ENCODE data around the gene CEACAM7. TPM values are rescaled to one million over a fixed set of nuclear protein-coding genes. Genes with fewer than 3 reads are reported as not detected.
"Not testable (repeated sequence)": the region's sequence is repeated elsewhere in the genome, so short reads cannot be mapped to it uniquely, and the experiment has no call there.

CEACAM7 gene
- total and polyA plus RNA-seq, 3 experiments from 2014 or later, result not detected

GRCh38 chr19:41666075-41666474 lies 22.0 kb downstream of the CEACAM7 start:
- POLR2A ChIA-PET, result no interaction called here
- H3K9me3 Mint-ChIP-seq, result peaks cover 20 to 51% (median 42%) of the 10 kb centered on the region in 5 donors
- H3K27me3 Mint-ChIP-seq, result peaks cover 34 to 58% of the 10 kb centered on the region in 2 donors
- Histone ChIP-seq H3K36me3 (ENCODE audit: insufficient read depth, low read length) (no peaks in the 10 kb centered on the region), H3K4me1 (ENCODE audit: insufficient read depth, low read length) (no peaks in the 10 kb centered on the region), H3K27me3 (ENCODE audit: insufficient read depth, low read length, poor library complexity, severe bottlenecking) (no peaks in the 10 kb centered on the region), H3K9me3 (ENCODE audit: low read length) (peaks cover 9% of the 10 kb centered on the region), H3K27ac (ENCODE audit: low read depth, low read length) (no peak overlapping the region), H3K4me3 (ENCODE audit: low read length) (no peak overlapping the region)
- H3K4me3 Mint-ChIP-seq, result no peak overlapping the region
- H3K4me1 Mint-ChIP-seq, result no peaks in the 10 kb centered on the region
- CTCF ChIA-PET, result no interaction called here
- no peak for DNase-seq
- no peak overlapping the region for H3K27ac Mint-ChIP-seq
- peaks cover 0 to 32% (median 3%) of the 10 kb centered on the region in 3 donors for H3K36me3 Mint-ChIP-seq

- H3K4me3 Mint-ChIP-seq, result peak overlapping the region in 6 of 7 donors; percentile 6 to 84 (median 60)
- peaks cover 0 to 62% (median 2%) of the 10 kb centered on the region in 3 donors for H3K36me3 Mint-ChIP-seq
- peak in 2 of 5 donors; percentile 4 to 49 for DNase-seq
- peak overlapping the region in 5 of 8 donors; percentile 84 to 96 (median 91) for H3K27ac Mint-ChIP-seq
- H3K9me3 Mint-ChIP-seq, result peaks cover 10 to 71% (median 39%) of the 10 kb centered on the region in 5 donors
- POLR2A ChIA-PET, result no interaction called here
- Histone ChIP-seq H3K36me3 (ENCODE audit: insufficient read depth, low read length) (no peaks in the 10 kb centered on the region), H3K4me1 (ENCODE audit: insufficient read depth, low read length) (peaks cover 13% of the 10 kb centered on the region), H3K9me3 (ENCODE audit: low read length) (no peaks in the 10 kb centered on the region), H3K27ac (ENCODE audit: low read depth, low read length) (no peak overlapping the region), H3K4me3 (ENCODE audit: low read length) (no peak overlapping the region), H3K27me3 (ENCODE audit: insufficient read depth, low read length, poor library complexity, severe bottlenecking) (no peaks in the 10 kb centered on the region)
- peaks cover 37 to 79% of the 10 kb centered on the region in 2 donors for H3K27me3 Mint-ChIP-seq
- peaks cover 10 to 27% (median 22%) of the 10 kb centered on the region in 3 donors for H3K4me1 Mint-ChIP-seq
- CTCF ChIA-PET, result no interaction called here
Observed at GRCh38 chr19:41657157-41657556, 30.9 kb downstream of the CEACAM7 start.

GRCh38 chr19:41656756-41657155 lies 31.3 kb downstream of the CEACAM7 start:
- peak overlapping the region; percentile 6 to 84 (median 57) for H3K4me3 Mint-ChIP-seq
- peaks cover 10 to 27% (median 22%) of the 10 kb centered on the region in 3 donors for H3K4me1 Mint-ChIP-seq
- POLR2A ChIA-PET; H3K9me3 ChIP-seq (ENCODE audit: low read length); H3K27ac ChIP-seq (ENCODE audit: low read depth, low read length); H3K27me3 ChIP-seq (ENCODE audit: insufficient read depth, low read length, poor library complexity, severe bottlenecking); H3K4me3 ChIP-seq (ENCODE audit: low read length); H3K36me3 ChIP-seq (ENCODE audit: insufficient read depth, low read length); CTCF ChIA-PET: not testable (repeated sequence)
- DNase-seq, result peak in 2 of 5 donors; percentile 16 to 29
- peak overlapping the region in 5 of 8 donors; percentile 84 to 96 (median 91) for H3K27ac Mint-ChIP-seq
- peaks cover 13% of the 10 kb centered on the region for H3K4me1 ChIP-seq (ENCODE audit: insufficient read depth, low read length)
- H3K36me3 Mint-ChIP-seq, result peaks cover 0 to 58% (median 2%) of the 10 kb centered on the region in 3 donors
- peaks cover 10 to 67% (median 35%) of the 10 kb centered on the region in 5 donors for H3K9me3 Mint-ChIP-seq
- peaks cover 33 to 78% of the 10 kb centered on the region in 2 donors for H3K27me3 Mint-ChIP-seq

- H3K9me3 Mint-ChIP-seq, result peaks cover 10 to 34% (median 22%) of the 10 kb centered on the region in 5 donors
- H3K27me3 Mint-ChIP-seq, result peaks cover 28 to 71% of the 10 kb centered on the region in 2 donors
- no peak for DNase-seq
- ChIA-PET CTCF (interaction anchor here (1.6 kb wide), 1 partner anchor 10 kb away, joined by 9 read pairs; no protein-coding TSS in a partner anchor), POLR2A (no interaction called here)
- H3K9me3 ChIP-seq (ENCODE audit: low read length), result no peaks in the 10 kb centered on the region
- no peak overlapping the region for H3K4me3 Mint-ChIP-seq
- H3K4me1 ChIP-seq (ENCODE audit: insufficient read depth, low read length), result peaks cover 7% of the 10 kb centered on the region
- H3K4me3 ChIP-seq (ENCODE audit: low read length), result no peak overlapping the region
- peaks cover 8 to 16% (median 15%) of the 10 kb centered on the region in 3 donors for H3K4me1 Mint-ChIP-seq
- no peak overlapping the region for H3K27ac Mint-ChIP-seq
- peaks cover 4% of the 10 kb centered on the region for H3K27me3 ChIP-seq (ENCODE audit: insufficient read depth, low read length, poor library complexity, severe bottlenecking)
- H3K36me3 Mint-ChIP-seq, result peaks cover 0 to 27% (median 0%) of the 10 kb centered on the region in 3 donors
- H3K27ac ChIP-seq (ENCODE audit: low read depth, low read length), result no peak overlapping the region
- no peaks in the 10 kb centered on the region for H3K36me3 ChIP-seq (ENCODE audit: insufficient read depth, low read length)
Observed at GRCh38 chr19:41652250-41652649, 35.8 kb downstream of the CEACAM7 start.

- CTCF ChIA-PET, result interaction anchor here (0.6 kb wide), 1 partner anchor 9 kb away, joined by 3 read pairs; no protein-coding TSS in a partner anchor
Observed at GRCh38 chr19:41649827-41650226, 38.2 kb downstream of the CEACAM7 start.

GRCh38 chr19:41646589-41647204 lies 41.4 kb downstream of the CEACAM7 start:
- POLR2A ChIA-PET, result no interaction called here
- no peaks in the 10 kb centered on the region for H3K36me3 ChIP-seq (ENCODE audit: insufficient read depth, low read length)

More at GRCh38 chr19:41649827-41650226, 38.2 kb downstream of the CEACAM7 start:
- POLR2A ChIA-PET, result no interaction called here
- peaks cover 23 to 64% of the 10 kb centered on the region in 2 donors for H3K27me3 Mint-ChIP-seq
- peaks cover 7 to 19% (median 17%) of the 10 kb centered on the region in 5 donors for H3K9me3 Mint-ChIP-seq
- H3K27ac Mint-ChIP-seq, result no peak overlapping the region
- no peaks in the 10 kb centered on the region for H3K4me1 Mint-ChIP-seq
- Histone ChIP-seq H3K27ac (ENCODE audit: low read depth, low read length) (no peak overlapping the region), H3K4me3 (ENCODE audit: low read length) (no peak overlapping the region), H3K9me3 (ENCODE audit: low read length) (no peaks in the 10 kb centered on the region), H3K27me3 (ENCODE audit: insufficient read depth, low read length, poor library complexity, severe bottlenecking) (peaks cover 4% of the 10 kb centered on the region), H3K4me1 (ENCODE audit: insufficient read depth, low read length) (no peaks in the 10 kb centered on the region), H3K36me3 (ENCODE audit: insufficient read depth, low read length) (no peaks in the 10 kb centered on the region)
- no peak overlapping the region for H3K4me3 Mint-ChIP-seq
- peaks cover 0 to 15% (median 0%) of the 10 kb centered on the region in 3 donors for H3K36me3 Mint-ChIP-seq
- DNase-seq, result no peak

GRCh38 chr19:41641879-41642485 lies 46.1 kb downstream of the CEACAM7 start:
- Histone ChIP-seq H3K27ac (ENCODE audit: low read depth, low read length) (no peak overlapping the region), H3K36me3 (ENCODE audit: insufficient read depth, low read length) (no peaks in the 10 kb centered on the region), H3K9me3 (ENCODE audit: low read length) (no peaks in the 10 kb centered on the region), H3K27me3 (ENCODE audit: insufficient read depth, low read length, poor library complexity, severe bottlenecking) (peaks cover 4% of the 10 kb centered on the region), H3K4me1 (ENCODE audit: insufficient read depth, low read length) (peaks cover 28% of the 10 kb centered on the region), H3K4me3 (ENCODE audit: low read length) (no peak overlapping the region)
- peak; percentile 45 to 75 (median 60) for DNase-seq
- POLR2A ChIA-PET, result no interaction called here
- peaks cover 14 to 46% of the 10 kb centered on the region in 2 donors for H3K27me3 Mint-ChIP-seq
- CTCF ChIA-PET, result interaction anchor here (0.7 to 1.9 kb wide), 9 partner anchors 10 to 143 kb away, joined by 3 to 9 read pairs (median 5); no protein-coding TSS in a partner anchor
- no peak overlapping the region for H3K4me3 Mint-ChIP-seq
- no peaks in the 10 kb centered on the region for H3K36me3 Mint-ChIP-seq
- no peaks in the 10 kb centered on the region for H3K9me3 Mint-ChIP-seq
- peaks cover 0 to 9% (median 7%) of the 10 kb centered on the region in 3 donors for H3K4me1 Mint-ChIP-seq
- H3K27ac Mint-ChIP-seq, result peak overlapping the region in 1 of 8 donors; percentile 13

More at GRCh38 chr19:41646589-41647204, 41.4 kb downstream of the CEACAM7 start:
- H3K27ac ChIP-seq (ENCODE audit: low read depth, low read length), result no peak overlapping the region
- Mint-ChIP-seq H3K4me3 (no peak overlapping the region), H3K9me3 (no peaks in the 10 kb centered on the region), H3K27ac (no peak overlapping the region), H3K36me3 (no peaks in the 10 kb centered on the region), H3K27me3 (peaks cover 13 to 50% of the 10 kb centered on the region in 2 donors), H3K4me1 (peaks cover 0 to 3% (median 0%) of the 10 kb centered on the region in 3 donors)
- H3K4me3 ChIP-seq (ENCODE audit: low read length), result no peak overlapping the region
- peaks cover 4% of the 10 kb centered on the region for H3K27me3 ChIP-seq (ENCODE audit: insufficient read depth, low read length, poor library complexity, severe bottlenecking)
- H3K4me1 ChIP-seq (ENCODE audit: insufficient read depth, low read length), result no peaks in the 10 kb centered on the region
- no peaks in the 10 kb centered on the region for H3K9me3 ChIP-seq (ENCODE audit: low read length)
- DNase-seq, result peak in 2 of 5 donors; percentile 7 to 15
- CTCF ChIA-PET, result interaction anchor here (1.0 kb wide), 1 partner anchor 105 kb away, joined by 3 read pairs; no protein-coding TSS in a partner anchor

- ChIA-PET POLR2A (no interaction called here), CTCF (no interaction called here)
- no peak overlapping the region for H3K27ac Mint-ChIP-seq
- Histone ChIP-seq H3K9me3 (ENCODE audit: low read length) (no peaks in the 10 kb centered on the region), H3K36me3 (ENCODE audit: insufficient read depth, low read length) (no peaks in the 10 kb centered on the region), H3K4me3 (ENCODE audit: low read length) (peak overlapping the region; percentile 16), H3K4me1 (ENCODE audit: insufficient read depth, low read length) (peaks cover 28% of the 10 kb centered on the region), H3K27ac (ENCODE audit: low read depth, low read length) (no peak overlapping the region), H3K27me3 (ENCODE audit: insufficient read depth, low read length, poor library complexity, severe bottlenecking) (peaks cover 4% of the 10 kb centered on the region)
- peak in 1 of 5 donors; percentile 48 for DNase-seq
- H3K9me3 Mint-ChIP-seq, result no peaks in the 10 kb centered on the region
- H3K27me3 Mint-ChIP-seq, result peaks cover 38 to 75% of the 10 kb centered on the region in 2 donors
- peaks cover 0 to 2% (median 0%) of the 10 kb centered on the region in 3 donors for H3K36me3 Mint-ChIP-seq
- no peak overlapping the region for H3K4me3 Mint-ChIP-seq
- peaks cover 0 to 9% (median 7%) of the 10 kb centered on the region in 3 donors for H3K4me1 Mint-ChIP-seq
Observed at GRCh38 chr19:41638641-41639081, 49.4 kb downstream of the CEACAM7 start.

Measured in CD8-positive, alpha-beta memory T cell (primary cell).